Activated CD4-positive, CD25-positive, alpha-beta regulatory T cell treated with anti-CD3 and anti-CD28 coated beads, Interleukin-2, amount 50 U/mL, for 24 hours (primary cell): Measurements from ENCODE around the gene NPTXR.

Experiments
- ATAC-seq, 2 donors: fragments of 150-1000 bp; cut with Tn5 transposase; one replicate each; pipeline ENCODE4 v1.10.0; 2021; ENCODE audit warnings: mild to moderate bottlenecking in 1 of 2, moderate library complexity in 1 of 2

NPTXR gene

DNA sequence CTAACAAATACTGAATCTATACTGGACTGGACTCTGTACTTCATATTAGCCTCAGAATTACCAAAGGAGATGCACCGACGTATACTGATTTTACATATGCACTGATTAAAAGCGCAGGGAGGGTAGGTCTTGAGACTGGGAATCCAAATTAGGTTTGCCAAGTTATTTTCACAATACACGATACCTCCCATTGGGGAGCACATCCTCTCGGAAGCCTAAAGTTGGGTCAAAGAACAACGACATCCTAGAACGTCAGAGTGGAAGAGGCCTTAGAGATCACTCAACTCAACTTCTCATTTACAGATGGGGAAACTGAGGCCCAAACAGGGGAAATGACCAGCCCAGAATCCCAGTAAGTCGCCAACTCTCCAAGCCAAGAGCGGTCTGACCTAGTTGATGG lies 50.5 kb downstream of the NPTXR start:
- no peak for ATAC-seq

DNA sequence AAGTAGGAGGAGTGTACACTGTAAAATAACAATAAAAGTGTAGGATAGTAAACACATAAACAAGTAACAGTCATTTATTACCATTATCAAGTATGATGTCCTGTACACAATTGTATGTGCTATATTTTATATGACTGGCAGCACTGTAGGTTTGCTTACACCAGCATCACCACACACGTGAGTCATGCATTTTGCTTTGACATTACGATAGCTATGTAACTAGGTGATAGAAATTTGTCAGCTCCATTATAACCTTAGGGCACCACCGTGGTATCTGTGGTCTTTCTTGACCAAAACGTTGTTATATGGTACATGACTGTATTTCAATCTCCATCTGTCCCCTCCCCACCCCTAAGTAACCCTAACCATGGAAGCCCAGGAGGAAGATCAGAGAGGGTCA lies 51.0 kb downstream of the NPTXR start:
- ATAC-seq: peak; percentile 32 to 41

DNA sequence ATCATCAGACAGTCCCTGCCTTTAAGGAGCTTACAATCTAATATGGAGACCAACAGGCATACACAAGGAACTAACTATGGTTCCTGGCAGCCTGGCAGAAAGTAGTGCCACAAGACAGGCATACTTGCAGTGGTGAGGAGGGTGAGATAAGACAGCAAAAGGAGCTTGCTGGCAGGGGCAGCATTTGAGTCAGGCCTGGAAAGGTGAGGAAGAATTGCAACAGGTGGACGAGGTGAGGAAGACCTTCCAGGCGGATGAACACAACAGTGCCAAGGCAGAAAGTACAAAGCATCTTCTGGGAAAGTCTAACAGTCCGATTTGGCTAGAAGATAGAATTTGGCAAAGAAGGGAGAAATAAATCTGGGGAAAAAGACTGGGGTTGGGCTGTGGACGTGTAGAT lies 54.2 kb downstream of the NPTXR start:
- no peak for ATAC-seq

DNA sequence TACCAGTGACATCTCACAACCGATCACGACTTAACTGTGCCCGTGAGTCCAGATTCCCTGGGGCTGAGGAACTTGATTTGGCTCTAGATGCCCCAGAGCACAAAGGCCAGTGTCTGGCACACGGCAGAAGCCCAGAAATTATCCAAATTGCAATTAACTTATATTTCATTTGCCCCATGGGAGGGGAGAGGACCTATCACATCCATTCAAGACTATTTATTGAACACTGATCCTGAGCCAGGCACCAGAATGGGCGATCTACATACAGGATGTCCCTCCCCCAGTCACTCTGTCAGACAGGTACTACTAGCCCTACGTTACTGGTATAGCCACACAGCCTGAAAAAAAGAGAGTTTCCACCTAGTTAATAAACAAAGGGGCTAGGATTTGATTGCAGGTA lies 55.0 kb downstream of the NPTXR start:
- ATAC-seq: no peak

DNA sequence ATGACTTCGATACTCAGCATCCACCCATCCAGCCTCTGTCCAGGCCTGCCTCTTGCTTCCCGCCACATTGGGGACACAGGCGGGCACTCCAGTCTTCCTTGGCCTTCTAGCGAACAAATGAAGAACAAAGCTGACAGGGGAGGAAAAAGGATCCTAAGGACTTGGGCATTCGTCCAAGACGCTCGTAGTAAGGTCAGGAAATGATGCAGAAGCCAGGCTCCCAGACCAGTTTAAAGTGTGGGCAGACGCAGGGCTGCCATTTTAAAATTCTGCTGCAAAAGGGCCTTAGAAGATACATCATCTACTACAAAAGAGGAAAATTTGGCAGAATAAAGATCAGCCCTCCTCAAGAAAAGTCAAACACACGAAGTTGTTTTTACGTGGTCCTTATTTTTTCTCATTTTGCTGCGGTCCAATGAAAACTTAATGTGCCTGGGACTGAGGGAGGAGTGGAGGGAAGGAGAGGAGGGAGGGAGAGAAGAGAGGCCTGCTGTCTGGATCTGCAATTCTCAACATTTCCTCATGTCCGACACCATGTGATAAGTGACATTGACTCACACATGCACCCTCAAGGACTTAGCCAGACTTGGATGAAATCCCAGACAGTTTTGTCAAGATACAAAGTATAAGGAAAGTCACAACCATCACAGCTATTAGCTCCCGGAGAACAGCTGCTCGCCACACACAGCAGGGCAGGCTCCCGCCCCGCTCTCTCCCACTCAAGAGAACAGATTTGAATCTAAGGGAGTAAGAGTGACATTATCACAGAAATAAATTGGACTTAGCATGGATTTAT lies 55.6 kb downstream of the NPTXR start:
- no peak for ATAC-seq

DNA sequence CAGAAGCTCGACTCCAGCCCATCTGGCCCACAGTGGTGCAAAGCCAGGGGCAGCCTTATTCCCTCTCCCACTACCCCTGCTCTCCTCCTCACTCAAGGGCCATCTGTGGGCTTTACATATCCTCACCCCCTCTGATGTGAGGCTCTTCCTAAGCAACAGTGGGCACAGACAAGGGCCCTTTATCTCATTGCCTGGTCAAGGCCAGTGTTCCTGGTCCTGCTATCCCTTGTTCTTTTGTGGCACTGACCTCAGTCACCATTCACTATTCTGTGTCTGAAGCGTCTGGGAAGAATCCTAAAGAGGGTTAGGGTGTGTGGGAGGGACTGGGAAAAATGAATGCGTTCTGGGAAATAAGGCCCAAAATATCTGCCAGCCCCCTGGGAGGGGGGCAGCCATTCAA lies 57.2 kb downstream of the NPTXR start:
- no peak for ATAC-seq

DNA sequence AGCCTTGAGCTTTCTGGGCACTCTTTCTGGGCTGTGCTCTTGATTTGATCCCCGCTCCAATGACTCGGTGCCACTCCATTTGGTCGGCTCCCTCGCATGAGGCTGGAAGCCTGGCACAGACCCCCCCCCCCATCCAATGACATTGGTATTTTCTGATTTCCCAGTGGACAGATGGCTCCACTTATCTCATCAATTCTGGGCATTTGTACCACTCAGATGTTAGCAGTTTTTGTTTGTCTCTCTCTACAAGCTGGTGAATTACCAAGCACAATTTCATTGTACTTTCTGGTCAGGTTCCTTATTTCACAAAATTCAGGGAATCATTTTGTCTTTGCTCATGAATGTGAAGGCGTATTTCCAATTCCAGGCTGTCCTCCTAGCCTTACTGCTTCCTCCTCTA lies 59.0 kb downstream of the NPTXR start:
- ATAC-seq: no peak

DNA sequence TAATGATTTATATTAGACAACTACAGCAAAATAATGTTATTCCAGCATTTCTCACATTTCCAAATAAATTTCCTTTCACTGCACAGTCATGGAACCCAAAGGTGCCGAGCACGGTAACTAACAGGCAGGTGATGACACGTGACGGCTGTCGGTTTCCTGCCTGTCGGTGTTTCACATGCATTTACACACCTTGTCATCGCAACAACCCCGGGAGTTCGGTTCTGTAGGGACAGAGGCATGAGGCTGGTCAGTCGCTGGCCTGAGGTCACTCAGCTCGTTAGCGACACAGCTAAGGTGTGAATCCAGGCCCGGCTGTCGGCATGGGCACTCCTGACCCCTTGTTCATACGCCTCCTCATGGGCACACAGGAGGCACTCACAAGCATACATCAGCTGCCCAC lies 59.8 kb downstream of the NPTXR start:
- no peak for ATAC-seq

DNA sequence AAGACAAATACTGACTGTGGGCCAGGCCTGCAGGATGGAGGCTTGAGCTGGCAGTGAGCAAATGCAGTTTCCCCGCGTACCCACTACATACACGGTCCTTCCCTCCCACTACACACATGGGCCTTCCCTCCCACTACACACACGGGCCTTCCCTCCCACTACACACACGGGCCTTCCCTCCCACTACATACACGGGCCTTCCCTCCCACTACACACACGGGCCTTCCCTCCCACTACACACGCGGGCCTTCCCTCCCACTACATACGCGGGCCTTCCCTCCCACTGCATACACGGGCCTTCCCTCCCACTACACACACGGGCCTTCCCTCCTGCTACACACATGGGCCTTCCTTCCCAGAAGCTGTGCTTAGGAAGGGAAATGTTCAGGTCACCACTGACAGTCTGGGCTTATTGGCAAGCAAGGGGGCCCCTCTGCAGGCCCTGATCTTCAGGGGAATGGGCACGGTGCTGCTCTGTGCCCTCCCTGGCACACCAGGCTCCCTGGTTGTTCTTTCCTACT lies 60.7 kb downstream of the NPTXR start:
- no peak for ATAC-seq

DNA sequence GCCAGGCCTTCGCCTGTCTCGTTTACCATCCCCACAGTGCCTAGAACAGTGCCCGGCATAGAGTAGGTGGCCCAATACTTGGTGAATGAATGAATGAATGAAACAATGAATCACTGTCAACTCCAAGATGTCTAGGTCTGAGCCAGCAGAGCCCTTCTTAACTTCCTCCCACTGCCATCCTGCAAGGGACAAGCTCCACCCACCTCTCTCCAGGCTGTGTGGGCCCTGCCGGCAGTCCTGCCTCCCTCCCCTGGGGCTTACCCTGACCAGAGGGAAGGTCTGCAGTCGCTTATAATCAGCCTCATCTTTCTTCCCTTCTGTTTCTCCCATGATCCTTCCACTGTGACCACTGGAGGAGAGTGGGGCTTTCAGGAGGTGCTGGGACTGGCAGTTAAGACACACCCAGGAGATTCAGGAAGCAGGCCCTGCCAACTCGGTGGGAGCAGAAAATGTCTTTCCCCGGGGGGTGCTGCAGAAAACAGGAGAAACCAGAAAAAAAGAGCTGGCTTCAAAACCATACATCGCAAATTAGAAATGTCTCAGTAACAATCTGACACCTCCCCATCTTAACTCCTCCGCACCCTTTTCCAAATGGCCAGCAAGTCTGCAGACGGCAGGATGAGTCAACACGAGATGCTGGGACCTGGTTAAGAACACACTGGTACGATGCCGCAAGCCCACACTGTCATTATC lies 61.3 kb downstream of the NPTXR start:
- no peak for ATAC-seq

DNA sequence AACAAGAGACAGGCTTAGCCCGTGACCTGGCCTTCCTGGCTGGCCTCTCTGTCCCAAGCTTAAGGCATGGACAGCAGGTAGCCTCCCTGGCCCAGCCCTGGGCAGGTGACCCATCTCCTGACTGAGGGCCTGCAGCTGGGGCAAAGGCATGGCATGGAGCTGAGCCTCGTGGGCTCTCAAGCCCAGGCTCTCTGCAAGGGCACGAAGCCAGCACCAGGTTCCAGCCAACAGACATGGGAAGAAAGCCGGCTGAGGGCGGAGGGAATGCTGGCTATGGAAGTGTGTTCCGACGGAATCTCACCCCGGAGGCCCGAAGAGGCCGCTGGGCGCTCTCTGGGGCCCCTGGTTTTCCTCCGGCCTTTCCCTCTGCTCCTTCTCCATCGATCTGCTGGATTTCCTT lies 62.8 kb downstream of the NPTXR start:
- no peak for ATAC-seq

DNA sequence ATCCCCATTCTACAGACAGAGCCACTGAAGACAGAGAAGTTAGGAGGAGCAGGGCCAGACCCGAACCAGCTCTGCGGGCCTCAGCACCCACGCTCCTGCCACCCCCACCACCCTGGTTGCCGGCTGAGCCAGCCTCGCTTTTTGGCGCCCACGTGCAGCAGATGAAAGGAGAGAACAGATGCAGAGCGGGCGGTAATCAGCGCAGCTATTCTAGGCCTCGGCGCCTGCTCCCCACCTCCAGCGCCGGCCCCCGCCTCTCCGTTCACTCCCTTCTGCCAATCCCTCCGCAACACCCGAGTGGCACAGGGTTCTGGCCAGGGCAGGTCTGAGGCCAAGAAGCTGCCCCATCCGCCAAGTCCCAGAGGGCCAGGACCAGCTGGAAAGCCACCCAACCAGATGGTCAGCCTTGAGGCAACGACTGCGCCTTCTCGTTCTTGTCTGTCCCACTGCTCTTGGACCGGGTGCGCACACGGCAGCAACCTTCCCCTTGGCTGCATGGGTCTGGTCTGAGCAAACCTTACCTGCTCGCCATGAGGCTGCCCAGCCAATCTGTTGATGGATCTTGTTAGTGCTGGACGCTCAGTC lies 66.6 kb downstream of the NPTXR start:
- no peak for ATAC-seq

DNA sequence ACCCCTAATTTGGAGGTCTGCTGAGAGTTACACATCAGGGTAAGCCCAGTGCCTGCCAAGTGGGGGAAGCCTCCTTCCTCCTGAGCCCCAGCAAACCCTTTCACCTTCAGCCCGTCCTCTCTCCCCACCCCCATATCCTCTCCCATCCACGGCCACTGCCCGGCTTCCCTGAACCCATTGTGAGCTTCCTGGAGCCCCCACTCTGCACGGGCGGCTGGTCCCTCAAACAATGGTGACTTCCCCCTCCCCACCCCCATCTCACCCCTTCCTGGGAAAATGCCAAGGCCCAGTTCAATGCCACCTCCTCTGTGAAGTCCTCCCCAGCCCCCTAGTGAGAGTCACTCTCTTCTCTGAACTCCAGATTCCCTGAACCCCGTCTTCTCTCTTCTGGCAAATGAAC lies 67.7 kb downstream of the NPTXR start:
- no peak for ATAC-seq

DNA sequence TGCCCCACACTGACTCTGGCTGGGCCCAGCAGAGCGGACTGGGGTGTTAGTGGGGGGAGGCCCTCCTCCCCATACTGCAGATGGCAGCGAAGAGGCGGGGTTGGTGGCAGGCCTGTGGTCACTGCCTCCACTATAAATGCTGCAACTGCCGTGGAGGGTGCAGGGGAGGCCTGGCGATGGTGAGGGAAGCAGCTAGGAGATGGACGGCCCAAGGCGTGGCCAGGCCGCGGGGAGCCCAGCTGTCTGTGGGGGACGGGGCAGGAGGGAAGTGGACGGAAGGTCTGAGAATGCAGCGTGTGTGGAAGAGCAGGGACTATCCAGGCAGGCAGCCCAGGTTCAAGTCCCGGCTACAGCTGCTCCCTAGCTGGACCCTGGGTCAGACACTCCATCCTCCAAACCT lies 68.2 kb downstream of the NPTXR start:
- no peak for ATAC-seq

DNA sequence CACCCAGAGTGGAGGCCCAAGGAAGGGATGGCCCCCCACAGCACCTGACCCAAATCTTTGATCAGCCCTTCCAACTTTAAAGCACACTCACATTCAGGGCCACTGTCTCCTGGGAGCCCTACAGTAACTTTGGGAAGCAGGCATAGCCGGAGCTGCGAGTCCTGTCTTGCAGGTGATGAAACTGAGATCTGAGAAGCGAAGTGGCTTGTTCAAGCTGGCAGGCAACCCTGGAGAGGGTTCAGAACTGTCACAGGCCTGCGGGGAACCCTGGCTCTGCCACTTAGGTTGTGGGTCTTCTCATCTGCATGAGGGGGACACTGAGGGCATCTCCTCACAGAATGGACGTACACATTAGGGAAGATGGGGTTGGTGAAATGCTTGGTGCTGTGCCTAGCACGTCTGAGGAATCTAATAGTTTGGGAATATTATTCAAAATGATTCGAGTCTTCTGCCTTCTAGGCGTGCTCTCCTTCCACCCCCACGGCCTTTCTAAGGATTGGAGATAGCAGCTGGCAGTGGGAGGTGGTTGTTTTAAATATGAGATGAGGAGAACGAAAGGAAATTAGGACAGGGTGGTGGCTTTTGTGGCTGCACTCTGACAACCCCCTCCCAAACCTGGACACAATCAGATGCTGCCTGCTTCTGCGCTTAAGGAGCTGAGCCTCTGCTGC lies 69.2 kb downstream of the NPTXR start:
- ATAC-seq: no peak

DNA sequence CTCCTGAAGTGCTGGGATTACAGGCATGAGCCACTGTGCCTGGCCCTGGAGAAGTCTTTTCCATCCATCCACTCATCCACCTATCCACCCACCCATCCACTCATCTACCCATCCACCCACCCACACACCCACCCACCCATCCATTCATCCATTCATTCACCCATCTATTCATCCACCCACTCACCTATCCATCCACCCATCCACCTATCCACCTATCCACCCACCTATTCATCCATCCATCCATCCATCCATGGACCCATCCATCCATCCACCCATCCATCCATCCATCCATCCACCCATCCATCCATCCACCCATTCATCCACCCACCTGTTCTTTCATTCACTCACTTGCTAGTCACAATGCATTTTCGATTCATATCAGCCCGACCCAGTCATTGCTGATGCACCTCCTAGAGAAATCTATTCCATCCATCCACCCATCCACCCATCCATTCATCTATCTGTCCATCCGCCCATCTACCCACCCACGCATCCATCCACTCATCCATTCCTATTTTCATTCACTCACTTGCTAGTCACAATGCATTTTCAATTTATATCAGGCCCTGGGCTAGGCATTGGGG lies 70.4 kb downstream of the NPTXR start:
- no peak for ATAC-seq

DNA sequence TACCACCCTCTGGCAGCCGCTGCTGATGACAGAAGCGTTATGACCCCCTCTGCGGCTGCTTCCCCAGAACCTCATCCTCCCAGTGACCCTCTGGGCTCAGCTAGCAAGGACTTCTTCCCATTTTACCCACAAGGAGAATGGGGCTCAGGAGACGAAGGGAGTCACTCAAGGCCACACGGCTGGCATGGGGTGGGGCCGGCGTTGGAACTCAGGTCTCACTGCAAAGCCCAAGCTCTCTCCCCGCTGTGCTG lies 71.3 kb downstream of the NPTXR start:
- ATAC-seq: no peak

DNA sequence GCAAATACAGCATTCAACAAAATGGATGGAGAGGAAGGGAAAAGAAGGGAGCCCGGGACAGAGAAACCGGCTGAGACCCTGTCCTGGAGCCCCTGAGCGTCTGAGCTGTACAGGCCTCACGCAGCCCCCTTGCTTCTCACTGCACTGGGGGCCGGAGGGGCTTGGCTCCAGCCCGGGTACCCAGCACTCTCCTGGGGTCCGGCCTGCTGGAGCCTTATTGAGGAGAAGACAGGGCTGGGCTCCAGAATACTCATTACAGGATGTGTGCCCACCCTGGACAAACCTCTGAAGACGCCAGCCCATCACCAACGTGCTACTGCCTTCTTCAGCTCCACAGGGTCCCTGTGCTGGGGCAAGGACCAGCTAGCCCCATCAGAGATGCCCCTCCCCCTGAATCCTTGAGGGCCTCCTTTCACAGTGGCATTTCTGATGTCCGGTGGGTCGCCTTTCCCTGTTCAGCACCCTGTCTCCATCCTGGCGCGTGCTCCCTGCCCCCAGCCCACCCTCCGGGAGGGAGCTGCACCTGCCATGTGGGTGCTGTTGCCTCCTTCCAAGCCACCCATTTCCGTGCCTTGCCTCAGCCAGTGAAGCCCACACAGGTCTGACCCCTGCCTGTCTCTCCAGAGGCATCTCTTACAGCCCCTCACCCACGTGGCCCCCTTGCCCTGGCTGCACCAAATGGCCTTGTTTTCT lies 73.4 kb downstream of the NPTXR start:
- ATAC-seq: no peak
